ENCODE measurements around the gene FBXO7.

DNA sequence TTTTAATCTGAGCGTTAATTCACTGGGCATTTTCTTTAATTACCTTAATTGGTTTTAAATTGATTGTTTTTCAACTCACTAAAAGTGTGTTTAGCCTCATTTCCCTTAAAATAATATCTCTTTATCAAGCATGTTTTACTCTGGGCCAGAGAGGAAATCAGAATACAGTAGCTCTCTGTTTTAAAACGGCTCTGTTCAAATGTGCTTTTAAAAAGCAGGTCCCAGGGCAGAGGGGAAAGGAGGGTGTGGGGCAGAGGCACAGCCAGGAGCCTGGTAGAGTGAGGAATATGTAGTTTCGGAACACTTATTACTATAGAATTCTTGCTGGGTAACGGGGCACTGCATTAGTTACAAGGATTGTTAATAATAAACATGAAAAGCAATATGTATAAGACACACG lies 47.6 kb downstream of the FBXO7 start:
- TF ChIP-seq, protein P1, sequence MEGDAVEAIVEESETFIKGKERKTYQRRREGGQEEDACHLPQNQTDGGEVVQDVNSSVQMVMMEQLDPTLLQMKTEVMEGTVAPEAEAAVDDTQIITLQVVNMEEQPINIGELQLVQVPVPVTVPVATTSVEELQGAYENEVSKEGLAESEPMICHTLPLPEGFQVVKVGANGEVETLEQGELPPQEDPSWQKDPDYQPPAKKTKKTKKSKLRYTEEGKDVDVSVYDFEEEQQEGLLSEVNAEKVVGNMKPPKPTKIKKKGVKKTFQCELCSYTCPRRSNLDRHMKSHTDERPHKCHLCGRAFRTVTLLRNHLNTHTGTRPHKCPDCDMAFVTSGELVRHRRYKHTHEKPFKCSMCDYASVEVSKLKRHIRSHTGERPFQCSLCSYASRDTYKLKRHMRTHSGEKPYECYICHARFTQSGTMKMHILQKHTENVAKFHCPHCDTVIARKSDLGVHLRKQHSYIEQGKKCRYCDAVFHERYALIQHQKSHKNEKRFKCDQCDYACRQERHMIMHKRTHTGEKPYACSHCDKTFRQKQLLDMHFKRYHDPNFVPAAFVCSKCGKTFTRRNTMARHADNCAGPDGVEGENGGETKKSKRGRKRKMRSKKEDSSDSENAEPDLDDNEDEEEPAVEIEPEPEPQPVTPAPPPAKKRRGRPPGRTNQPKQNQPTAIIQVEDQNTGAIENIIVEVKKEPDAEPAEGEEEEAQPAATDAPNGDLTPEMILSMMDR (IDR thresholded peaks at IDR 0.05 in 2 of 3, conservative IDR thresholded peaks at IDR 0.05 in 1 of 3; ENCODE audit: insufficient read depth in 2 of 3, low read depth in 1 of 3, low read length in 3 of 3) = no peak
- TF ChIP-seq, protein P2, sequence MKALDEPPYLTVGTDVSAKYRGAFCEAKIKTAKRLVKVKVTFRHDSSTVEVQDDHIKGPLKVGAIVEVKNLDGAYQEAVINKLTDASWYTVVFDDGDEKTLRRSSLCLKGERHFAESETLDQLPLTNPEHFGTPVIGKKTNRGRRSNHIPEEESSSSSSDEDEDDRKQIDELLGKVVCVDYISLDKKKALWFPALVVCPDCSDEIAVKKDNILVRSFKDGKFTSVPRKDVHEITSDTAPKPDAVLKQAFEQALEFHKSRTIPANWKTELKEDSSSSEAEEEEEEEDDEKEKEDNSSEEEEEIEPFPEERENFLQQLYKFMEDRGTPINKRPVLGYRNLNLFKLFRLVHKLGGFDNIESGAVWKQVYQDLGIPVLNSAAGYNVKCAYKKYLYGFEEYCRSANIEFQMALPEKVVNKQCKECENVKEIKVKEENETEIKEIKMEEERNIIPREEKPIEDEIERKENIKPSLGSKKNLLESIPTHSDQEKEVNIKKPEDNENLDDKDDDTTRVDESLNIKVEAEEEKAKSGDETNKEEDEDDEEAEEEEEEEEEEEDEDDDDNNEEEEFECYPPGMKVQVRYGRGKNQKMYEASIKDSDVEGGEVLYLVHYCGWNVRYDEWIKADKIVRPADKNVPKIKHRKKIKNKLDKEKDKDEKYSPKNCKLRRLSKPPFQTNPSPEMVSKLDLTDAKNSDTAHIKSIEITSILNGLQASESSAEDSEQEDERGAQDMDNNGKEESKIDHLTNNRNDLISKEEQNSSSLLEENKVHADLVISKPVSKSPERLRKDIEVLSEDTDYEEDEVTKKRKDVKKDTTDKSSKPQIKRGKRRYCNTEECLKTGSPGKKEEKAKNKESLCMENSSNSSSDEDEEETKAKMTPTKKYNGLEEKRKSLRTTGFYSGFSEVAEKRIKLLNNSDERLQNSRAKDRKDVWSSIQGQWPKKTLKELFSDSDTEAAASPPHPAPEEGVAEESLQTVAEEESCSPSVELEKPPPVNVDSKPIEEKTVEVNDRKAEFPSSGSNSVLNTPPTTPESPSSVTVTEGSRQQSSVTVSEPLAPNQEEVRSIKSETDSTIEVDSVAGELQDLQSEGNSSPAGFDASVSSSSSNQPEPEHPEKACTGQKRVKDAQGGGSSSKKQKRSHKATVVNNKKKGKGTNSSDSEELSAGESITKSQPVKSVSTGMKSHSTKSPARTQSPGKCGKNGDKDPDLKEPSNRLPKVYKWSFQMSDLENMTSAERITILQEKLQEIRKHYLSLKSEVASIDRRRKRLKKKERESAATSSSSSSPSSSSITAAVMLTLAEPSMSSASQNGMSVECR (CRISPR knock-in tag; IDR thresholded peaks at IDR 0.05) = no peak
- TF ChIP-seq, protein P3, sequence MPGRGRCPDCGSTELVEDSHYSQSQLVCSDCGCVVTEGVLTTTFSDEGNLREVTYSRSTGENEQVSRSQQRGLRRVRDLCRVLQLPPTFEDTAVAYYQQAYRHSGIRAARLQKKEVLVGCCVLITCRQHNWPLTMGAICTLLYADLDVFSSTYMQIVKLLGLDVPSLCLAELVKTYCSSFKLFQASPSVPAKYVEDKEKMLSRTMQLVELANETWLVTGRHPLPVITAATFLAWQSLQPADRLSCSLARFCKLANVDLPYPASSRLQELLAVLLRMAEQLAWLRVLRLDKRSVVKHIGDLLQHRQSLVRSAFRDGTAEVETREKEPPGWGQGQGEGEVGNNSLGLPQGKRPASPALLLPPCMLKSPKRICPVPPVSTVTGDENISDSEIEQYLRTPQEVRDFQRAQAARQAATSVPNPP (IDR thresholded peaks at IDR 0.05; ENCODE audit: borderline replicate concordance, insufficient read depth, insufficient read length) = no peak
- TF ChIP-seq HDAC1 (IDR thresholded peaks at IDR 0.05) (no peak), ZNF175 (CRISPR knock-in tag; IDR thresholded peaks at IDR 0.05; ENCODE audit: low read depth) (no peak), EHMT2 (IDR thresholded peaks at IDR 0.05) (no peak), ZNF143 (CRISPR knock-in tag; IDR thresholded peaks at IDR 0.05) (no peak), PHF8 (IDR thresholded peaks at IDR 0.05; ENCODE audit: borderline replicate concordance, low read length) (no peak), BHLHE40 (IDR thresholded peaks at IDR 0.05; ENCODE audit: low read length) (no peak), ZKSCAN1 (IDR thresholded peaks at IDR 0.05; ENCODE audit: low read depth, low read length) (no peak), SP1 (CRISPR knock-in tag; IDR thresholded peaks at IDR 0.05) (no peak), POLR2A (conservative IDR thresholded peaks at IDR 0.05) (no peak)
